Stimulated activated CD8-positive, alpha-beta memory T cell treated with anti-CD3 and anti-CD28 coated beads, Interleukin-7, amount 100 ng/mL, for 1 hour (primary cell): ENCODE data around the gene ACSM5.
"Not testable (repeated sequence)": the region's sequence is repeated elsewhere in the genome, so short reads cannot be mapped to it uniquely, and the experiment has no call there.

ENCODE experiments used
- DNase-seq, 2 donors: peaks; one replicate each; pipeline ENCODE4 v3.0.0-alpha.2; 2020; ENCODE audit warnings: low read depth in 2 of 2

ACSM5 gene

GRCh38 chr16:20453633-20454032 lies 44.3 kb downstream of the ACSM5 start:
- DNase-seq, result not testable (repeated sequence)

- DNase-seq, result not testable (repeated sequence)
Measured at GRCh38 chr16:20459227-20459626, 49.9 kb downstream of the ACSM5 start.

GRCh38 chr16:20460313-20460712 lies 51.0 kb downstream of the ACSM5 start:
- not testable (repeated sequence) for DNase-seq

DNA sequence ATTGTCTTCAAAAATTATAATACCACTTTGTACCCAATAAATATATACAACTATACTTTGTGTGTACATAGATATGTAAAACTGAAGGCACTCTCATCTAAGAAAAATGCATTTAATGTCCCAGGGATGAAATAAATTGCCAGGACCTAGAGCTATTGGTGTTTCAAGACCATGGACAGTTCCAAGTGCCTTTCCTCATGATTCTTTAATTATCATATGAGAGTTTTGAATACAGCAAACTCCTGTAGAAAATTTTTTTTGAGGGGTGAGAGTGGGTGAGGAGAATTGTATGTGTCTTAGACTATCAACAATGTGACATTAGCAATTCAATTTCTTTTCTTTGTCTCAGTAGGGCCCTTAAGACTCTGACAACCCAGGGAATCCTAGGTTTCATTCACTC lies 59.6 kb downstream of the ACSM5 start:
- not testable (repeated sequence) for DNase-seq

DNA sequence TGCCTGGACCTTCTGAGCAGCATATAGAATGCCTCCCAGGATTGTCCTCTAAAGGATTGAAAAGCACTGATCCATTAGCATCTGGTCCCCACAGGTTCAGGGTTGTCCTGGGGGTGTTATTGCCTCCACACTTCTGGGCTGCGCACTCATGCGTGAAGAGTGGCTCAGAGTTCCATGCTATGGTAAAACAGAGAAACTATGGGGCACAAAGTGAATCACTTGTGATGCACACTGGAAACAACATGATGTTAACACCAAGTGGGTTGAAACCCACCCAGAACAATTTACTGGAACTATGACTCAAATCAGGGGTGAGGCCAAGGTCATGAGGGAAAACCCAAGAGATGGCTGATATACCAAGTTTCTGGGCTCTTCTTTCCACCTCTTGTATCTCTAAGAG lies 60.6 kb downstream of the ACSM5 start:
- DNase-seq, result not testable (repeated sequence)

DNA sequence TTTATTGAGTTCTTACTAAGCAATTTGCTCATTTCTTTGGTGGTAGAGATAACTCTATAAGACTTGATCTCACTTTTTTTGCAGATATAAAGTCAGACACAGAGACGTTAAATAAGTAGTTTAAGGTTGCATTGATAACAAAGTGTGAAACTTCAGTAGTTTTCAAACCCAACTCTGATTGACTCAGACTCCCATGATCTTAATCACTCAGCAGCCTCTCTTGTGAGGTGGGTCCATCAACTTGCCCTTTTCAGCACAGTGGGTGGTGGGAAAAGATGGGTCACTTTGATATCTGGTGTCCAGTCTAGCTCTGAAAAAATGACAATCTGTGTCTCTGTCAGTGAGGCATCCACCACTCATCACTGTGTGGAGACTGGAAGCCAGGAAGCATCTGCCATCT lies 61.4 kb downstream of the ACSM5 start:
- DNase-seq, result not testable (repeated sequence)

GRCh38 chr16:20477188-20477744 lies 67.9 kb downstream of the ACSM5 start:
- DNase-seq, result not testable (repeated sequence)

DNA sequence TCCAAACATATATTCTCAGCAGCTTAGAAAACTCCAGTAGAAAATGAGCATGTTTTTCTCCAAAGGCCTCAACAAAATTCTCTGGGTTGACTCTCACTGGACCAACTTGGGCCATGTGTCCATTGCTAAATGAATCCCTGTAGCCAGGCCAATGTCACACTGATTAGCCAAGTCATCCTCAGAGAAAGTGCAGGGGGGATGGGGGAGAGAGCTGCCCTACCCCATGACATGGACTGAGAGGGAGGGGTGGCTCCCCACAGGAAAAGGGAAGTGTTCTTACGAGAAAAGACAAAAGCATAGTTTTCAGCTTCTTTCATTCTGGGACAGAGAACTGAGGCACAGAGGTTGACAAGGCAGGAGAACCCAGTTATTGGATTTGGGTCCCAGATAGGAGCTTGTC lies 74.7 kb downstream of the ACSM5 start:
- DNase-seq, result not testable (repeated sequence)

DNA sequence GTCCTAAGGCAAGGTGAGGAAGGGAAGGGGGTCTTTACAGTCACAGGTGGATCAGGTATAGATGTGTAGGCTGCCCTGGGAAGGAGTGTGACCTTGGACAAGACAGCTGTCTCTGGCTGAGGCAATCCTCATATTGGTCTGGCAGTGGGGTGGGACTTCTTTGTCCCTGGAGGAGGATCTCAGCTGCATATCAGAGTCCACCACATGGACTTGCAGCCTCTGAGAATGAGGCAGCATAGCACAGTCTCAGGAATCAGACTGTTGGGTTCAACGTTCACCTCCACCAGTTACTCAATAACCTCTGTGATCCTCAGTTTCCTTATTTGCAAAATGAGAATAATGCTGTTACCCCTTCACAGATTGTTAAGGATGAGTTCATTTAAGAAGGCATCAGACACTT lies 75.4 kb downstream of the ACSM5 start:
- no peak for DNase-seq

DNA sequence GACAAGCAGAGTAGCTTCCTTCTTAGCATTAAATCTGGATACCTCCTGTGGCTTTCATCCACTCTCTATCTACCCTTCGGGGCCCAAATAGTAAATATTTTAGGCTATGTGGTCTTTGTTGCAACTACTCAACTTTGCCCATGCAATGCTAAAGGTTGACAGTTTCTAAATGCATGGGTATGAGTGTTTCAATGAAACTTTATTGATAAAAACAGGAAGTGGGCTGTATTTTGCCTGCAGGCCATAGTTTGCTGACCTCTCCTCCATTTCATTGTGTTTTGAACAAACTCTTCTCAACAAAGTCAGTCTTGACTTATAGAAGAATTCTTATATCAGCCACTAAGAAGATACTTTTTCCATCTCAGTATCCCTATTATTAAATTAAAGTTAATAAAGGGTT lies 76.1 kb downstream of the ACSM5 start:
- DNase-seq, result no peak
